SK-N-SH treated with all-trans-retinoic acid at 6 μM for 48 hours (cell line): ENCODE results near the gene RNFT2.

ENCODE experiments used
- ATAC-seq: fragments of 200-7000 bp; cut with Tn5 transposase; 3 replicates; pipeline ENCODE4 v1.9.1; 2020; ENCODE audit warnings: mild to moderate bottlenecking, moderate library complexity
- ARNTL ChIP-seq: fragments of 450-650 bp; formaldehyde crosslinking; IDR thresholded peaks from 2 replicates; pipeline ENCODE4 v1.5.0; 2020; ENCODE audit warnings: low read depth, mild to moderate bottlenecking, moderate library complexity, borderline replicate concordance
- BACH2 ChIP-seq: fragments of 250-450 bp; sonication (Bioruptor Pico); IDR thresholded peaks from 2 replicates; pipeline ENCODE4 v1.9.0; 2021; ENCODE audit warnings: mild to moderate bottlenecking, borderline replicate concordance
- CSDC2 ChIP-seq: fragments of 250-450 bp; sonication (Bioruptor Pico); IDR thresholded peaks from 2 replicates; pipeline ENCODE4 v1.5.0; 2020; ENCODE audit warnings: mild to moderate bottlenecking, moderate library complexity
- ESRRG ChIP-seq: fragments of 250-450 bp; sonication (Bioruptor Pico); IDR thresholded peaks from 2 replicates; pipeline ENCODE4 v1.6.1; 2021; ENCODE audit warnings: mild to moderate bottlenecking
- OSR1 ChIP-seq: fragments of 250-450 bp; sonication (Bioruptor Pico); IDR thresholded peaks from 2 replicates; pipeline ENCODE4 v1.8.0; 2022; ENCODE audit warnings: moderate library complexity, mild to moderate bottlenecking, inconsistent platforms
- PPARA ChIP-seq: fragments of 250-450 bp; sonication (Bioruptor Pico); IDR thresholded peaks from 2 replicates; pipeline ENCODE4 v1.5.0; 2020; ENCODE audit warnings: mild to moderate bottlenecking, borderline replicate concordance
- RARB ChIP-seq: fragments of 250-450 bp; sonication (Bioruptor Pico); IDR thresholded peaks from 2 replicates; pipeline ENCODE4 v1.8.0; 2021; ENCODE audit warnings: mild to moderate bottlenecking, moderate library complexity
- SNAI2 ChIP-seq: fragments of 250-450 bp; sonication (Bioruptor Pico); IDR thresholded peaks from 2 replicates; pipeline ENCODE4 v1.5.0; 2020; ENCODE audit warnings: mild to moderate bottlenecking, moderate library complexity
- TOX ChIP-seq: fragments of 250-450 bp; sonication (Bioruptor Pico); IDR thresholded peaks from 2 replicates; pipeline ENCODE4 v1.8.0; 2021; ENCODE audit warnings: mild to moderate bottlenecking, moderate library complexity, borderline replicate concordance
- ZC3H10 ChIP-seq: fragments of 250-450 bp; sonication (Bioruptor Pico); IDR thresholded peaks from 2 replicates; pipeline ENCODE4 v1.5.1; 2021; ENCODE audit warnings: mild to moderate bottlenecking, moderate library complexity
- ZFP30 ChIP-seq: fragments of 450-650 bp; formaldehyde crosslinking; IDR thresholded peaks from 2 replicates; pipeline ENCODE4 v1.5.0; 2022; ENCODE audit warnings: mild to moderate bottlenecking, moderate library complexity
- ZNF70 ChIP-seq: fragments of 450-650 bp; formaldehyde crosslinking; IDR thresholded peaks from 2 replicates; pipeline ENCODE4 v1.5.0; 2020; ENCODE audit warnings: mild to moderate bottlenecking, moderate library complexity
- ZNF8 ChIP-seq: fragments of 450-650 bp; formaldehyde crosslinking; IDR thresholded peaks from 2 replicates; pipeline ENCODE4 v1.5.0; 2020; ENCODE audit warnings: mild to moderate bottlenecking, moderate library complexity
- TF ChIP-seq, protein P1 (sequence below): fragments of 250-450 bp; sonication (Bioruptor Pico); IDR thresholded peaks from 2 replicates; pipeline ENCODE4 v1.8.0; 2020; ENCODE audit warnings: mild to moderate bottlenecking, moderate library complexity, borderline replicate concordance
- TF ChIP-seq, protein P2 (sequence below): fragments of 250-450 bp; sonication (Bioruptor Pico); IDR thresholded peaks from 2 replicates; pipeline ENCODE4 v1.8.0; 2021; ENCODE audit warnings: low read depth, mild to moderate bottlenecking, moderate library complexity, borderline replicate concordance
- TF ChIP-seq, protein P3 (sequence below): fragments of 250-450 bp; sonication (Bioruptor Pico); IDR thresholded peaks from 2 replicates; pipeline ENCODE4 v1.5.1; 2021; ENCODE audit warnings: mild to moderate bottlenecking, moderate library complexity
- TF ChIP-seq, protein P4 (sequence below): fragments of 250-450 bp; sonication (Bioruptor Pico); IDR thresholded peaks from 2 replicates; pipeline ENCODE4 v1.5.1; 2020; ENCODE audit warnings: low read depth, mild to moderate bottlenecking, moderate library complexity
- TF ChIP-seq, protein P5 (sequence below): fragments of 250-450 bp; sonication (Bioruptor Pico); IDR thresholded peaks from 2 replicates; pipeline ENCODE4 v1.5.0; 2020; ENCODE audit warnings: mild to moderate bottlenecking, moderate library complexity

RNFT2 gene

DNA sequence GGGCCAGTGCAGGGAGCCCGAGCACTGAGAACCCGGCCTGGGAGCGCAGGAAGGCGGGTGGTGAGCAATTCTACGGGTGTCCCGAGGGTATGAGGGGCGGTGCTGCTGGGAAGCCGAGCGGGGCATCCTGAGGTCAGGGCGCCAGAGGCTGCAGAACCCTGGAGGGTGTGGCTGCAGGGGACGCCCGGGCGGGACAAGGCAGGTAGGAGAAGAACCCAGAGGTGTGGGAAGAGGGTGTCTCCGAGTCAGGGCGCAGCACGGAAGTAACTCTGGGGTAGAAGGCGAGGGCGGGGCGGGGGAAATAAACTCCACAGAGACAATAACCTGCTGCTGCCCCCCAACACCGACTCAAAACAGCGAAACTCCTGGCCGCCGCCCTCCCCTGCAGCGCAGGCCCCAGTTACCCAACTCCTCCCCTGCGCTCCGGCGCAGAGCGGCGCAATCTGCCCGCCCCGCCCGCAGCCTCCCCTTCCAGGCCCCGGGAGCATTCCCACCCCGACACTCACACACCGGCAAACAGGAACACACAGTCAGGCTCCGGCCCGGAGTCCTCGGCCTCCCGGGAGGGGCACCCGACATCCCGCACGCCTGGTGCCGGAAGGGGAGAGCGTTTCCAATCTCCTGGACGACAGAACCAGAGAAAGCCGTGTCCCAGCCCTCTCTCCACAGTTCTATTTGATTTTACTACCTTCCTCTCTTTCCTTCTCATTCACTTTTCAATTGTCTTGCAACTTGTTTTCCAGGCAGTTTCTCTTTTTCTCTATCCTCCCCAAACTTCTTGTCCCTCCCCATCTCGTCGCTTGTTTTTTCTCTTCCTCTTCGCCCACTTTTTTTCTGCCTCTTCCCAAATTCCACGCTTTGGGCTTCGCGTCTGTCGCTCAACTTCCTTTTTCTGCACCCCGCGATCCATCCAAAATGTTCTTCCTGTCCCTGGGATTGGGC is 140.7 kb downstream of the RNFT2 start:
- TF ChIP-seq, protein P1, sequence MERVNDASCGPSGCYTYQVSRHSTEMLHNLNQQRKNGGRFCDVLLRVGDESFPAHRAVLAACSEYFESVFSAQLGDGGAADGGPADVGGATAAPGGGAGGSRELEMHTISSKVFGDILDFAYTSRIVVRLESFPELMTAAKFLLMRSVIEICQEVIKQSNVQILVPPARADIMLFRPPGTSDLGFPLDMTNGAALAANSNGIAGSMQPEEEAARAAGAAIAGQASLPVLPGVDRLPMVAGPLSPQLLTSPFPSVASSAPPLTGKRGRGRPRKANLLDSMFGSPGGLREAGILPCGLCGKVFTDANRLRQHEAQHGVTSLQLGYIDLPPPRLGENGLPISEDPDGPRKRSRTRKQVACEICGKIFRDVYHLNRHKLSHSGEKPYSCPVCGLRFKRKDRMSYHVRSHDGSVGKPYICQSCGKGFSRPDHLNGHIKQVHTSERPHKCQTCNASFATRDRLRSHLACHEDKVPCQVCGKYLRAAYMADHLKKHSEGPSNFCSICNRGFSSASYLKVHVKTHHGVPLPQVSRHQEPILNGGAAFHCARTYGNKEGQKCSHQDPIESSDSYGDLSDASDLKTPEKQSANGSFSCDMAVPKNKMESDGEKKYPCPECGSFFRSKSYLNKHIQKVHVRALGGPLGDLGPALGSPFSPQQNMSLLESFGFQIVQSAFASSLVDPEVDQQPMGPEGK (CRISPR knock-in tag) = no peak
- no peak for TF ChIP-seq TOX (CRISPR knock-in tag)
- TF ChIP-seq RARB (CRISPR knock-in tag) = no peak
- TF ChIP-seq ZFP30 (CRISPR knock-in tag) = no peak
- no peak for TF ChIP-seq ZC3H10 (CRISPR knock-in tag)
- TF ChIP-seq ZNF8 (CRISPR knock-in tag) = no peak
- no peak for TF ChIP-seq SNAI2 (CRISPR knock-in tag)
- TF ChIP-seq, protein P2, sequence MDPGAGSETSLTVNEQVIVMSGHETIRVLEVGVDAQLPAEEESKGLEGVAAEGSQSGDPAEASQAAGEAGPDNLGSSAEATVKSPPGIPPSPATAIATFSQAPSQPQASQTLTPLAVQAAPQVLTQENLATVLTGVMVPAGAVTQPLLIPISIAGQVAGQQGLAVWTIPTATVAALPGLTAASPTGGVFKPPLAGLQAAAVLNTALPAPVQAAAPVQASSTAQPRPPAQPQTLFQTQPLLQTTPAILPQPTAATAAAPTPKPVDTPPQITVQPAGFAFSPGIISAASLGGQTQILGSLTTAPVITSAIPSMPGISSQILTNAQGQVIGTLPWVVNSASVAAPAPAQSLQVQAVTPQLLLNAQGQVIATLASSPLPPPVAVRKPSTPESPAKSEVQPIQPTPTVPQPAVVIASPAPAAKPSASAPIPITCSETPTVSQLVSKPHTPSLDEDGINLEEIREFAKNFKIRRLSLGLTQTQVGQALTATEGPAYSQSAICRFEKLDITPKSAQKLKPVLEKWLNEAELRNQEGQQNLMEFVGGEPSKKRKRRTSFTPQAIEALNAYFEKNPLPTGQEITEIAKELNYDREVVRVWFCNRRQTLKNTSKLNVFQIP (CRISPR knock-in tag) = no peak
- TF ChIP-seq ZNF70 (CRISPR knock-in tag) = no peak
- no peak for TF ChIP-seq CSDC2
- TF ChIP-seq, protein P3, sequence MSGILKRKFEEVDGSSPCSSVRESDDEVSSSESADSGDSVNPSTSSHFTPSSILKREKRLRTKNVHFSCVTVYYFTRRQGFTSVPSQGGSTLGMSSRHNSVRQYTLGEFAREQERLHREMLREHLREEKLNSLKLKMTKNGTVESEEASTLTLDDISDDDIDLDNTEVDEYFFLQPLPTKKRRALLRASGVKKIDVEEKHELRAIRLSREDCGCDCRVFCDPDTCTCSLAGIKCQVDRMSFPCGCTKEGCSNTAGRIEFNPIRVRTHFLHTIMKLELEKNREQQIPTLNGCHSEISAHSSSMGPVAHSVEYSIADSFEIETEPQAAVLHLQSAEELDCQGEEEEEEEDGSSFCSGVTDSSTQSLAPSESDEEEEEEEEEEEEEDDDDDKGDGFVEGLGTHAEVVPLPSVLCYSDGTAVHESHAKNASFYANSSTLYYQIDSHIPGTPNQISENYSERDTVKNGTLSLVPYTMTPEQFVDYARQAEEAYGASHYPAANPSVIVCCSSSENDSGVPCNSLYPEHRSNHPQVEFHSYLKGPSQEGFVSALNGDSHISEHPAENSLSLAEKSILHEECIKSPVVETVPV (CRISPR knock-in tag) = no peak
- ATAC-seq = peak; percentile 44

DNA sequence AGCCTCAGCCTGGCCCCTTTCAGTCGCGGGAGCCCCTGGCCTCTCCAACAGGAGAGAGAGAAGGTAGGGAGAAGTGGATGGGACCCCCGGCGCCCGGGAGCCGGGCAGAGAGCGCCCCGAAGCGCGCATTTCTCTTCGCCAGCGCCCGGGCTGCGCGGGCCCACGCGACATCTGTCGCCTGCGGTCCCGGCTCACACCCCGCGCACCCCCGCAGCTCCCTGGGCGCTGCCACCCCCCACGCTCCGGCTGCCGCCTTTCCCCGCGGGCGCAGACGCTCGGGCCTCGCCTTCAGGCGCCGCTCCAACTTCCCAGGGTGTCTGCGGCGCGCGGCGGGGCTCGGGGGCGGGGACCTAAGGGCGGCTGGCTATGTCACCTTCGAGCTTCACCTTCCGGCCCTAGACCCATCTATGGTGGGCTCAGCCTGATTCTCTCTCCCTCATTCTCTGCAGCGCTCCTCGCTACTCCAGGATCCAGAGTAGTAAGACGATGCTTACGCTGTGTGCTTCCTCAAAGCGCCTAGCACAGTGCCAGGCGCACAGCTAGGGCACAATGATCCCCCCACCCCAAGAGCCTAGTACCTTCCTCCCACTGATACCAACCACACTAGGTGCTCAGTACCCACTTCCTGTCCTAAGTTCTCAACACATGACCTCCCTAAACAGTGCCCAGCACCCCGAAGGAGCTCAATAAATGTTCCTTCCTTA is 141.5 kb downstream of the RNFT2 start:
- no peak for ATAC-seq
- TF ChIP-seq SNAI2 (CRISPR knock-in tag) (no peak), ZC3H10 (CRISPR knock-in tag) (no peak), ZNF8 (CRISPR knock-in tag) (no peak), RARB (CRISPR knock-in tag) (no peak), BACH2 (CRISPR knock-in tag) (no peak), ZNF70 (CRISPR knock-in tag) (no peak), CSDC2 (no peak), ESRRG (no peak), OSR1 (CRISPR knock-in tag) (no peak), ZFP30 (CRISPR knock-in tag) (no peak), PPARA (no peak), ARNTL (no peak)
- TF ChIP-seq, protein P2 (CRISPR knock-in tag) = no peak
- TF ChIP-seq, protein P3 (CRISPR knock-in tag) = no peak
- TF ChIP-seq, protein P4, sequence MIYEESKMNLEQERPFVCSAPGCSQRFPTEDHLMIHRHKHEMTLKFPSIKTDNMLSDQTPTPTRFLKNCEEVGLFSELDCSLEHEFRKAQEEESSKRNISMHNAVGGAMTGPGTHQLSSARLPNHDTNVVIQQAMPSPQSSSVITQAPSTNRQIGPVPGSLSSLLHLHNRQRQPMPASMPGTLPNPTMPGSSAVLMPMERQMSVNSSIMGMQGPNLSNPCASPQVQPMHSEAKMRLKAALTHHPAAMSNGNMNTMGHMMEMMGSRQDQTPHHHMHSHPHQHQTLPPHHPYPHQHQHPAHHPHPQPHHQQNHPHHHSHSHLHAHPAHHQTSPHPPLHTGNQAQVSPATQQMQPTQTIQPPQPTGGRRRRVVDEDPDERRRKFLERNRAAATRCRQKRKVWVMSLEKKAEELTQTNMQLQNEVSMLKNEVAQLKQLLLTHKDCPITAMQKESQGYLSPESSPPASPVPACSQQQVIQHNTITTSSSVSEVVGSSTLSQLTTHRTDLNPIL (CRISPR knock-in tag) = no peak
- TF ChIP-seq, protein P5, sequence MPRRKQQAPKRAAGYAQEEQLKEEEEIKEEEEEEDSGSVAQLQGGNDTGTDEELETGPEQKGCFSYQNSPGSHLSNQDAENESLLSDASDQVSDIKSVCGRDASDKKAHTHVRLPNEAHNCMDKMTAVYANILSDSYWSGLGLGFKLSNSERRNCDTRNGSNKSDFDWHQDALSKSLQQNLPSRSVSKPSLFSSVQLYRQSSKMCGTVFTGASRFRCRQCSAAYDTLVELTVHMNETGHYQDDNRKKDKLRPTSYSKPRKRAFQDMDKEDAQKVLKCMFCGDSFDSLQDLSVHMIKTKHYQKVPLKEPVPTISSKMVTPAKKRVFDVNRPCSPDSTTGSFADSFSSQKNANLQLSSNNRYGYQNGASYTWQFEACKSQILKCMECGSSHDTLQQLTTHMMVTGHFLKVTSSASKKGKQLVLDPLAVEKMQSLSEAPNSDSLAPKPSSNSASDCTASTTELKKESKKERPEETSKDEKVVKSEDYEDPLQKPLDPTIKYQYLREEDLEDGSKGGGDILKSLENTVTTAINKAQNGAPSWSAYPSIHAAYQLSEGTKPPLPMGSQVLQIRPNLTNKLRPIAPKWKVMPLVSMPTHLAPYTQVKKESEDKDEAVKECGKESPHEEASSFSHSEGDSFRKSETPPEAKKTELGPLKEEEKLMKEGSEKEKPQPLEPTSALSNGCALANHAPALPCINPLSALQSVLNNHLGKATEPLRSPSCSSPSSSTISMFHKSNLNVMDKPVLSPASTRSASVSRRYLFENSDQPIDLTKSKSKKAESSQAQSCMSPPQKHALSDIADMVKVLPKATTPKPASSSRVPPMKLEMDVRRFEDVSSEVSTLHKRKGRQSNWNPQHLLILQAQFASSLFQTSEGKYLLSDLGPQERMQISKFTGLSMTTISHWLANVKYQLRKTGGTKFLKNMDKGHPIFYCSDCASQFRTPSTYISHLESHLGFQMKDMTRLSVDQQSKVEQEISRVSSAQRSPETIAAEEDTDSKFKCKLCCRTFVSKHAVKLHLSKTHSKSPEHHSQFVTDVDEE (CRISPR knock-in tag) = no peak
